WTC11 (cell line): Measurements from ENCODE around the gene NAV3. TPM values are rescaled to one million over a fixed set of nuclear protein-coding genes. Genes with fewer than 3 reads are reported as not detected.
A peak's percentile ranks its signal among the peaks of the same experiment; 100 is the strongest.

Experiments
- ATAC-seq: fragments of 200-7000 bp; cut with Tn5 transposase; 2 replicates; pipeline ENCODE4 v1.10.0; 2021; ENCODE audit warnings: mild to moderate bottlenecking, moderate library complexity
- CTCF ChIA-PET: fragments of 300-600 bp; sonication (Branson Sonifier 250); formaldehyde crosslinking; loops from one replicate; lab custom pipeline; 2021; ENCODE audit warnings: antibody characterized with exemption; lab: Charles Lee
- POLR2A ChIA-PET: fragments of 350-600 bp; sonication (Branson Sonifier 250); formaldehyde crosslinking; loops from one replicate; lab custom pipeline; 2021; ENCODE audit warnings: antibody characterized with exemption; lab: Charles Lee
- DNase-seq: peaks from one replicate; pipeline ENCODE4 v3.0.0; 2021; ENCODE audit warnings: low spot score
- H3K27ac Mint-ChIP-seq: 2 replicates; pipeline ENCODE4 v1.8.0; 2021; ENCODE audit warnings: mixed read lengths
- H3K27me3 Mint-ChIP-seq: 2 replicates; pipeline ENCODE4 v1.8.0; 2021; ENCODE audit warnings: low read depth, mild to moderate bottlenecking, moderate library complexity, mixed read lengths
- H3K36me3 Mint-ChIP-seq: 2 replicates; pipeline ENCODE4 v1.8.0; 2021; ENCODE audit warnings: mixed read lengths
- H3K4me1 Mint-ChIP-seq: 2 replicates; pipeline ENCODE4 v1.8.0; 2022; ENCODE audit warnings: mixed read lengths
- H3K4me3 Mint-ChIP-seq: 2 replicates; pipeline ENCODE4 v1.8.0; 2021; ENCODE audit warnings: mild to moderate bottlenecking, moderate library complexity, mixed read lengths
- H3K9me3 Mint-ChIP-seq: 2 replicates; pipeline ENCODE4 v1.8.0; 2021; ENCODE audit warnings: mixed read lengths
- ARID4B ChIP-seq: sonication (generic); formaldehyde crosslinking; IDR thresholded peaks from 2 replicates; pipeline ENCODE4 v1.8.0; 2023; ENCODE audit warnings: missing genetic modification reagents, mild to moderate bottlenecking, borderline replicate concordance
- ATF3 ChIP-seq: sonication (generic); formaldehyde crosslinking; conservative IDR thresholded peaks from 2 replicates; pipeline ENCODE4 v1.8.1; 2022; ENCODE audit warnings: mild to moderate bottlenecking, missing genetic modification reagents
- E2F4 ChIP-seq: sonication (generic); formaldehyde crosslinking; IDR thresholded peaks from 2 replicates; pipeline ENCODE4 v1.8.1; 2022; ENCODE audit warnings: low read depth, mild to moderate bottlenecking, moderate library complexity, missing genetic modification reagents, borderline replicate concordance
- FOXK1 ChIP-seq: sonication (generic); formaldehyde crosslinking; IDR thresholded peaks from 2 replicates; pipeline ENCODE4 v1.8.0; 2022; ENCODE audit warnings: mild to moderate bottlenecking, moderate library complexity, missing genetic modification reagents
- KAT7 ChIP-seq: sonication (generic); formaldehyde crosslinking; IDR thresholded peaks from 2 replicates; pipeline ENCODE4 v1.8.1; 2023; ENCODE audit warnings: missing genetic modification reagents, mild to moderate bottlenecking, borderline replicate concordance
- NR1H2 ChIP-seq: sonication (generic); formaldehyde crosslinking; IDR thresholded peaks from 2 replicates; pipeline ENCODE4 v1.9.0; 2021; ENCODE audit warnings: mild to moderate bottlenecking, moderate library complexity, missing genetic modification reagents
- SP1 ChIP-seq: sonication (generic); formaldehyde crosslinking; conservative IDR thresholded peaks from 2 replicates; pipeline ENCODE4 v1.8.1; 2022; ENCODE audit warnings: missing genetic modification reagents
- ZMAT4 ChIP-seq: fragments of 250-450 bp; sonication (Bioruptor Pico); IDR thresholded peaks from 2 replicates; pipeline ENCODE4 v1.9.0; 2021; ENCODE audit warnings: mild to moderate bottlenecking
- ZNF219 ChIP-seq: sonication (generic); formaldehyde crosslinking; IDR thresholded peaks from 2 replicates; pipeline ENCODE4 v1.8.0; 2023; ENCODE audit warnings: missing genetic modification reagents, mild to moderate bottlenecking, borderline replicate concordance
- ZNF317 ChIP-seq: sonication (generic); formaldehyde crosslinking; IDR thresholded peaks from 2 replicates; pipeline ENCODE4 v1.8.1; 2023; ENCODE audit warnings: low read depth, mild to moderate bottlenecking, moderate library complexity, missing genetic modification reagents, borderline replicate concordance
- ZNF416 ChIP-seq: fragments of 250-450 bp; sonication (Bioruptor Pico); IDR thresholded peaks from 2 replicates; pipeline ENCODE4 v1.9.0; 2021; ENCODE audit warnings: mild to moderate bottlenecking, inconsistent platforms
- total RNA-seq: library from RNA; stranded (reverse); gene quantifications from 3 replicates; pipeline ENCODE4 v1.2.3, GENCODE V29; 2021
- TF ChIP-seq, protein P1 (sequence below): fragments of 250-450 bp; sonication (Bioruptor Pico); IDR thresholded peaks from 2 replicates; pipeline ENCODE4 v1.8.0; 2021; ENCODE audit warnings: mild to moderate bottlenecking
- TF ChIP-seq, protein P2 (sequence below): fragments of 250-450 bp; sonication (Bioruptor Pico); conservative IDR thresholded peaks from 2 replicates; pipeline ENCODE4 v1.9.0; 2021; ENCODE audit warnings: mild to moderate bottlenecking
- TF ChIP-seq, protein P3 (sequence below): sonication (generic); formaldehyde crosslinking; conservative IDR thresholded peaks from 2 replicates; pipeline ENCODE4 v1.8.1; 2023; ENCODE audit warnings: mild to moderate bottlenecking, low read depth, missing genetic modification reagents, moderate library complexity

NAV3 gene
- total RNA-seq, 1 experiment from 2014 or later, result 3.3 TPM

- TF ChIP-seq, protein P1, sequence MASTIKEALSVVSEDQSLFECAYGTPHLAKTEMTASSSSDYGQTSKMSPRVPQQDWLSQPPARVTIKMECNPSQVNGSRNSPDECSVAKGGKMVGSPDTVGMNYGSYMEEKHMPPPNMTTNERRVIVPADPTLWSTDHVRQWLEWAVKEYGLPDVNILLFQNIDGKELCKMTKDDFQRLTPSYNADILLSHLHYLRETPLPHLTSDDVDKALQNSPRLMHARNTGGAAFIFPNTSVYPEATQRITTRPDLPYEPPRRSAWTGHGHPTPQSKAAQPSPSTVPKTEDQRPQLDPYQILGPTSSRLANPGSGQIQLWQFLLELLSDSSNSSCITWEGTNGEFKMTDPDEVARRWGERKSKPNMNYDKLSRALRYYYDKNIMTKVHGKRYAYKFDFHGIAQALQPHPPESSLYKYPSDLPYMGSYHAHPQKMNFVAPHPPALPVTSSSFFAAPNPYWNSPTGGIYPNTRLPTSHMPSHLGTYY (CRISPR knock-in tag), result no peak
- TF ChIP-seq, protein P2, sequence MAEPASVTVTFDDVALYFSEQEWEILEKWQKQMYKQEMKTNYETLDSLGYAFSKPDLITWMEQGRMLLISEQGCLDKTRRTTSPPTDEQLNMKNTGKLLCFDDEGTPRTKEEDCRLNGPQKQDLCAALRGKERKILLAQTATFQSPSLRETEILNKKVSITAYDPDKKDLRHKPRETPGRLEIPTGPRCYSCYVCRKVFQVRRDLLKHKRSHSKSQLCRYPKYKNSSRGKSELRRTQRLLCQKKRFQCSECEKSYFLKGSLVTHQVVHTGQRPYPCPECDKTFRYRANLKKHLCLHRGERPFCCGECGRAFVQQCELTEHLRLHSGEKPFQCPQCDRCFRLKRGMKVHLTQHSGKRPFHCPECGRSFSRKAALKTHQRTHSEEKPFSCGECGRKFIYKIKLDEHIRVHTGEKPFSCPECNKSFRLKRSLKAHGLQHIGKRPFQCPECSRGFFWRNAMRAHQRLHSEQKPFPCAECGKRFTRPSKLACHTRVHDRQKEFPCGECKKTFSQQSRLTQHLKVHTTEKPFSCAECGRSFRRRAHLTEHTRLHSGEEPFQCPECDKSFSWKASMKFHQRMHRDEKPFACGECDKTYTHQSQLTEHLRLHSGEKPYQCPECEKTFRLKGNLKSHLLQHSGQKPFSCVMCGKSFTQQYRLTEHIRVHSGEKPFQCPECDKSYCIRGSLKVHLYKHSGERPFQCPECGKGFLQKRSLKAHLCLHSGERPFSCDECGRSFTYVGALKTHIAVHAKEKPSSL (CRISPR knock-in tag), result no peak
- TF ChIP-seq ZNF416 (CRISPR knock-in tag) (no peak), NR1H2 (CRISPR knock-in tag) (no peak)
- TF ChIP-seq, all 79 proteins: peak for 0
- H3K9me3 Mint-ChIP-seq, result no peaks in the 10 kb centered on the region
- H3K4me1 Mint-ChIP-seq, result peaks cover 3% of the 10 kb centered on the region; the same call in 1 of the 2 replicates
- ATAC-seq, result no peak
- POLR2A ChIA-PET, result no interaction called here
- DNase-seq, result no peak
- H3K36me3 Mint-ChIP-seq, result no peaks in the 10 kb centered on the region
- CTCF ChIA-PET, result interaction anchor here (0.9 kb wide), 1 partner anchor 13 kb away, joined by 3 read pairs; no protein-coding TSS in a partner anchor
- H3K27ac Mint-ChIP-seq, result no peak overlapping the region
- no peak overlapping the region for H3K4me3 Mint-ChIP-seq
- H3K27me3 Mint-ChIP-seq, result no peaks in the 10 kb centered on the region
Observed at GRCh38 chr12:77938301-77938700, 107.6 kb downstream of the NAV3 start.

DNA sequence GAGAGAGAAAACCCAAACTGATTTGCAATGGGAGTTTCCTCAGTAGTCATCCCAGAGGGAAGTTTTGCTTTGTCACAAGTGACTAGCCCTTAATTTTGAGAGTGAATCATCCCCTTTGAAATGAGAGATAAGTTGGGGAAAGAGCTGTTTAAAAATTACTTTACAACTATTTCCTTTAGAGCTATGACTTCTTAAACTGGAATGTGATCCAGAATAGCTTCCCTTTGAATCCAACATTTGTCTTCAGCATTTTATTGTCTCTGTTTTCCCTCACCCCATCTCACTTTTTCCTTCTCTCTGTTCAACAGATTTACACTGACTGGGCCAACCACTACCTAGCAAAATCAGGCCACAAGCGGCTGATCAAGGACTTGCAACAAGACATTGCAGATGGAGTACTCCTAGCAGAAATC is 109.3 kb downstream of the NAV3 start:
- no peak for TF ChIP-seq SP1 (CRISPR knock-in tag)
- TF ChIP-seq ARID4B, result no peak
- Mint-ChIP-seq H3K4me1 (peaks cover 7% of the 10 kb centered on the region; the same call in 1 of the 2 replicates), H3K36me3 (no peaks in the 10 kb centered on the region), H3K27me3 (no peaks in the 10 kb centered on the region), H3K27ac (no peak overlapping the region), H3K4me3 (no peak overlapping the region), H3K9me3 (no peaks in the 10 kb centered on the region)
- CTCF ChIA-PET, result interaction anchor here (0.7 to 1.5 kb wide), 2 partner anchors 7 to 15 kb away, joined by 3 to 6 read pairs; no protein-coding TSS in a partner anchor
- ATAC-seq (peak; percentile 36; the same call in 1 of the 2 replicates), DNase-seq (no peak)
- POLR2A ChIA-PET, result no interaction called here

DNA sequence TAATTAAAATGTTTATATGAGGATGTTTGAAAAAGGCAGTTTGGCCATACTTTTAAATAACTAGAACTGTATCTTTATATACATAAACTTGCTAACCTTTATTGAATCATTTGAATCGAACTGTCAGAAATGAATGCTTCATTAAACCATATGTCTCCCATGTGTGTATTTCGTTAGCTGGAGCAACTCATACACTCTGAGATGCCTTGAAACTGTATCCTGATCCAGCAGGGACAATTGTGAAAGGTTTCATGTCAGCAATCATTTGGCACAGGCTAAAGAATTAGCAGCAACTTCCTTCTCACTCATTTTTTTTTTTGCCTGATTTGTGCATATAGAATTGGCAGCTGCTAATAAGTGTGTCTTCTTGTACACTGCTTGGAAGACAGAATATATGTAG is 109.9 kb downstream of the NAV3 start:
- POLR2A ChIA-PET, result no interaction called here
- CTCF ChIA-PET, result interaction anchor here (0.7 to 1.5 kb wide), 2 partner anchors 8 to 15 kb away, joined by 3 to 6 read pairs; no protein-coding TSS in a partner anchor
- H3K4me3 Mint-ChIP-seq, result no peak overlapping the region
- H3K9me3 Mint-ChIP-seq, result no peaks in the 10 kb centered on the region
- peaks cover 7% of the 10 kb centered on the region; the same call in 1 of the 2 replicates for H3K4me1 Mint-ChIP-seq
- no peaks in the 10 kb centered on the region for H3K27me3 Mint-ChIP-seq
- no peak overlapping the region for H3K27ac Mint-ChIP-seq
- no peaks in the 10 kb centered on the region for H3K36me3 Mint-ChIP-seq
- no peak for ATAC-seq
- DNase-seq, result no peak
- TF ChIP-seq, protein P3, sequence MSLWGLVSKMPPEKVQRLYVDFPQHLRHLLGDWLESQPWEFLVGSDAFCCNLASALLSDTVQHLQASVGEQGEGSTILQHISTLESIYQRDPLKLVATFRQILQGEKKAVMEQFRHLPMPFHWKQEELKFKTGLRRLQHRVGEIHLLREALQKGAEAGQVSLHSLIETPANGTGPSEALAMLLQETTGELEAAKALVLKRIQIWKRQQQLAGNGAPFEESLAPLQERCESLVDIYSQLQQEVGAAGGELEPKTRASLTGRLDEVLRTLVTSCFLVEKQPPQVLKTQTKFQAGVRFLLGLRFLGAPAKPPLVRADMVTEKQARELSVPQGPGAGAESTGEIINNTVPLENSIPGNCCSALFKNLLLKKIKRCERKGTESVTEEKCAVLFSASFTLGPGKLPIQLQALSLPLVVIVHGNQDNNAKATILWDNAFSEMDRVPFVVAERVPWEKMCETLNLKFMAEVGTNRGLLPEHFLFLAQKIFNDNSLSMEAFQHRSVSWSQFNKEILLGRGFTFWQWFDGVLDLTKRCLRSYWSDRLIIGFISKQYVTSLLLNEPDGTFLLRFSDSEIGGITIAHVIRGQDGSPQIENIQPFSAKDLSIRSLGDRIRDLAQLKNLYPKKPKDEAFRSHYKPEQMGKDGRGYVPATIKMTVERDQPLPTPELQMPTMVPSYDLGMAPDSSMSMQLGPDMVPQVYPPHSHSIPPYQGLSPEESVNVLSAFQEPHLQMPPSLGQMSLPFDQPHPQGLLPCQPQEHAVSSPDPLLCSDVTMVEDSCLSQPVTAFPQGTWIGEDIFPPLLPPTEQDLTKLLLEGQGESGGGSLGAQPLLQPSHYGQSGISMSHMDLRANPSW (CRISPR knock-in tag), result no peak
- TF ChIP-seq FOXK1 (CRISPR knock-in tag), result no peak
- TF ChIP-seq ZNF317 (CRISPR knock-in tag), result no peak
- TF ChIP-seq ZMAT4, result no peak
- TF ChIP-seq E2F4, result no peak
- TF ChIP-seq, protein P2 (CRISPR knock-in tag), result no peak
- no peak for TF ChIP-seq ATF3 (CRISPR knock-in tag)
- no peak for TF ChIP-seq KAT7
- no peak for TF ChIP-seq ZNF219 (CRISPR knock-in tag)
